ENCODE results near the gene KIF2B. TPM values are rescaled to one million over a fixed set of nuclear protein-coding genes. Genes with fewer than 3 reads are reported as not detected.
"Not testable (repeated sequence)": the region's sequence is repeated elsewhere in the genome, so short reads cannot be mapped to it uniquely, and the experiment has no call there.

KIF2B gene
- total RNA-seq, 4 donors from 2014 or later = not detected

DNA sequence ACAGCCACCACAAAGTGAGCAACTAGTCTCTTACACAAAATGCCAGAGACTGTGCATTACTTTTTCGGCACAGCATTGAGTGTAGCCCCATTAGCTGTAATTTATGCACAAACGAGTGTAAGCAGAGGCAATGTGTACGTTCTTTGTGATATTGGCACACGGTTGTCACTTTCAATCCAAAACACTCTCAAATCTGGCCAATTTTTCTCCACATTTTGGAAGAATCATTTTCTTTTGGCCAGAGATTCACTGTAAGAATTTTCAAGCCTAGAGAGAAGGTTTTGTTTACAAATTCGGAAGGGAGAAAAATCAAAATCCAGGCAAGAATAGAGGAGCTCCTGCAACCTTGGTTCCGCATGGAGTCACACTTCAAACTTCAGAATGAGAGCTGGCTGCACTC is 15.4 kb upstream of the KIF2B start:
- WGBS, 2 donors = 64% methylated on average over 6 of the region's 6 CpGs
- H3K9me3 ChIP-seq = no peaks in the 10 kb centered on the region
- DNase-seq (ENCODE audit: low spot score in 2 of 2) = no peak
- TF ChIP-seq POLR2A (IDR thresholded peaks at IDR 0.05) = no peak
- TF ChIP-seq, protein P1, sequence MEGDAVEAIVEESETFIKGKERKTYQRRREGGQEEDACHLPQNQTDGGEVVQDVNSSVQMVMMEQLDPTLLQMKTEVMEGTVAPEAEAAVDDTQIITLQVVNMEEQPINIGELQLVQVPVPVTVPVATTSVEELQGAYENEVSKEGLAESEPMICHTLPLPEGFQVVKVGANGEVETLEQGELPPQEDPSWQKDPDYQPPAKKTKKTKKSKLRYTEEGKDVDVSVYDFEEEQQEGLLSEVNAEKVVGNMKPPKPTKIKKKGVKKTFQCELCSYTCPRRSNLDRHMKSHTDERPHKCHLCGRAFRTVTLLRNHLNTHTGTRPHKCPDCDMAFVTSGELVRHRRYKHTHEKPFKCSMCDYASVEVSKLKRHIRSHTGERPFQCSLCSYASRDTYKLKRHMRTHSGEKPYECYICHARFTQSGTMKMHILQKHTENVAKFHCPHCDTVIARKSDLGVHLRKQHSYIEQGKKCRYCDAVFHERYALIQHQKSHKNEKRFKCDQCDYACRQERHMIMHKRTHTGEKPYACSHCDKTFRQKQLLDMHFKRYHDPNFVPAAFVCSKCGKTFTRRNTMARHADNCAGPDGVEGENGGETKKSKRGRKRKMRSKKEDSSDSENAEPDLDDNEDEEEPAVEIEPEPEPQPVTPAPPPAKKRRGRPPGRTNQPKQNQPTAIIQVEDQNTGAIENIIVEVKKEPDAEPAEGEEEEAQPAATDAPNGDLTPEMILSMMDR (IDR thresholded peaks at IDR 0.05) = no peak
- TF ChIP-seq EP300 (IDR thresholded peaks at IDR 0.05) = no peak
- no peaks in the 10 kb centered on the region for H3K4me1 ChIP-seq
- H3K27me3 ChIP-seq = no peaks in the 10 kb centered on the region
- H3K27ac ChIP-seq = no peak overlapping the region
- H3K36me3 ChIP-seq = no peaks in the 10 kb centered on the region
- no peak overlapping the region for H3K4me3 ChIP-seq

DNA sequence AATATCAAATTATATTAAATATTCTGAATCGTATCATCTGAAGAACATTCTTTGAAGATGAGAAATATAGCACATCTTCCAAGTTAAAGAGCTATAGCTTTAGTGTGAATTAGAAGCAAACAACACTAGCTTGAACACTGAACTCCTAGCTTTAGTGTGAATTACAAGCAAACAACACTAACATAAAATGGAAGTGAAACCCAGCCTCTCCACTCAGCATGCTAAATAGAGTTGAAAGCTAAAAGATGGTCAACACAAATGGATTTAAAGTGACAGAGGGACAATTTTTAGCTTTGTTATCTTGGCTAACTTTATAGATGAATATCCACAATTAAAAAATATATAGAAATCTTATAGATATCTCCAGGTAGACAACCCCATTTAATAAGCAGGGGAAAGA is 4.5 kb upstream of the KIF2B start:
- 80 to 89% methylated on average over 1 of the region's 1 CpG for WGBS, 2 donors
- H3K9me3 ChIP-seq = no peaks in the 10 kb centered on the region
- H3K27me3 ChIP-seq = no peaks in the 10 kb centered on the region
- TF ChIP-seq POLR2A (IDR thresholded peaks at IDR 0.05) (no peak), EP300 (IDR thresholded peaks at IDR 0.05) (no peak)
- TF ChIP-seq, protein P1 (IDR thresholded peaks at IDR 0.05) = no peak
- H3K4me1 ChIP-seq = no peaks in the 10 kb centered on the region
- DNase-seq (ENCODE audit: low spot score in 2 of 2) = no peak
- H3K27ac ChIP-seq = no peak overlapping the region
- H3K36me3 ChIP-seq = no peaks in the 10 kb centered on the region
- no peak overlapping the region for H3K4me3 ChIP-seq

DNA sequence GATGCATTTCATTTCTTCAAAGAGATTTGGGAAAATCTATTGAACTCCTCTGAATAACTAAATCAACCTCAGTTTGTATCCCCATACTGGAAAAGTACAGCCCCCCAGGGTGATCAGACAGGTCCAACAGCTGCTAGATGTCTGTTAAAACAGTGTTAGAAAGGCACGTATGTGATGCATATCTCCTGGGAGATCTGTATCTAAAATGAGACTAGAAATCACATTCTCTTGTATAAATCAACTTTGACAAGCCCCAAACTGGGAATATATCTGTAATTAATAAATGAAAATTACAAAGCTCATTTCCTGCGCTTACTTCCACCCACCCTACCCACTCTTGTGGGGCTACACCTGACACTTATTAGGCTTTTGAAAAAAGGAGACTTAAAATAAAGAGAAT is 3.8 kb upstream of the KIF2B start:
- Histone ChIP-seq H3K27me3 (no peaks in the 10 kb centered on the region), H3K4me1 (no peaks in the 10 kb centered on the region), H3K36me3 (no peaks in the 10 kb centered on the region), H3K27ac (no peak overlapping the region), H3K9me3 (no peaks in the 10 kb centered on the region), H3K4me3 (no peak overlapping the region)
- WGBS, 2 donors = 68 to 71% methylated on average over 2 of the region's 2 CpGs
- DNase-seq (ENCODE audit: low spot score in 2 of 2) = no peak
- TF ChIP-seq EP300 (IDR thresholded peaks at IDR 0.05) = no peak
- TF ChIP-seq, protein P1 (IDR thresholded peaks at IDR 0.05) = no peak
- TF ChIP-seq POLR2A (IDR thresholded peaks at IDR 0.05) = no peak

DNA sequence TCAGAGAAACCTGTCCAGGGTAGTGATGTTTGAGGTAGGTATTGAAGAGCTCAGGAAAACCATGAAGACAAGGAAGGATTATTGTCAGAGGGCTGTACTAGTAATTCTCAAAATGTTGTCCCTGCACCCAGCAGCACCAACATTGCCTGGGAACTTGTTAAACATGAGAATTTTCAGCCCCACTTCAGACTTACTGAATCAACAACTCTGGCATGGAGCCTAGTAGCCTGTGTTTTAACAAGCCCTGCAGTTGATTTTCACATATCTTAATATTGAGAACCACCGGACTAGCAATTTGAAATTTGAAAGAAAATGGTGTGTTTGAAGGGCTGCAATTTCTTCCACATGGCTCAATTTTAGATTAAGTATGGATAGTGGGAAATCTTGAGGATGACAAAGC is 2.8 kb upstream of the KIF2B start:
- H3K36me3 ChIP-seq = no peaks in the 10 kb centered on the region
- no peaks in the 10 kb centered on the region for H3K4me1 ChIP-seq
- no peak overlapping the region for H3K4me3 ChIP-seq
- no peaks in the 10 kb centered on the region for H3K27me3 ChIP-seq
- no peak for DNase-seq (ENCODE audit: low spot score in 2 of 2)
- no peak overlapping the region for H3K27ac ChIP-seq
- TF ChIP-seq, protein P1 (IDR thresholded peaks at IDR 0.05) = no peak
- no peak for TF ChIP-seq POLR2A (IDR thresholded peaks at IDR 0.05)
- 62 to 70% methylated on average over 1 of the region's 1 CpG for WGBS, 2 donors
- no peaks in the 10 kb centered on the region for H3K9me3 ChIP-seq

DNA sequence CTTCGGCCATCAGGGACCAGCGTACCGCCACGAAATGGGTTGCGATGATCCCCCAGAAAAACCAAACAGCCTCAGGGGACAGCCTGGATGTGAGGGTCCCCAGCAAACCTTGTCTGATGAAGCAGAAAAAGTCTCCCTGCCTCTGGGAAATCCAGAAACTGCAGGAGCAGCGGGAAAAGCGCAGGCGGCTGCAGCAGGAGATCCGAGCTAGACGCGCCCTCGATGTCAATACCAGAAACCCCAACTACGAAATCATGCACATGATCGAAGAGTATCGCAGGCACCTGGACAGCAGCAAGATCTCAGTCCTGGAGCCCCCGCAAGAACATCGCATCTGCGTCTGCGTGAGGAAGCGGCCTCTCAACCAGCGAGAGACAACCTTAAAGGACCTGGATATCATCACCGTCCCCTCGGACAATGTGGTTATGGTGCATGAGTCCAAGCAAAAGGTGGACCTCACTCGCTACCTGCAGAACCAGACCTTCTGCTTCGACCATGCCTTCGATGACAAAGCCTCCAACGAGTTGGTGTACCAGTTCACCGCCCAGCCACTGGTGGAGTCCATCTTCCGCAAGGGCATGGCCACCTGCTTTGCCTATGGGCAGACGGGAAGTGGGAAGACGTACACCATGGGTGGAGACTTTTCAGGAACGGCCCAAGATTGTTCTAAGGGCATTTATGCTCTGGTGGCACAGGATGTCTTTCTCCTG is 769 bp downstream of the KIF2B start:
- Histone ChIP-seq H3K27ac (no peak overlapping the region), H3K4me3 (no peak overlapping the region), H3K36me3 (no peaks in the 10 kb centered on the region), H3K4me1 (no peaks in the 10 kb centered on the region), H3K9me3 (no peaks in the 10 kb centered on the region), H3K27me3 (no peaks in the 10 kb centered on the region)
- WGBS, 2 donors = 96 to 97% methylated on average over 29 to 32 of the region's 32 CpGs
- DNase-seq (ENCODE audit: low spot score in 2 of 2) = no peak
- TF ChIP-seq POLR2A (IDR thresholded peaks at IDR 0.05) (no peak), EP300 (IDR thresholded peaks at IDR 0.05) (no peak)
- TF ChIP-seq, protein P1 (IDR thresholded peaks at IDR 0.05) = no peak

DNA sequence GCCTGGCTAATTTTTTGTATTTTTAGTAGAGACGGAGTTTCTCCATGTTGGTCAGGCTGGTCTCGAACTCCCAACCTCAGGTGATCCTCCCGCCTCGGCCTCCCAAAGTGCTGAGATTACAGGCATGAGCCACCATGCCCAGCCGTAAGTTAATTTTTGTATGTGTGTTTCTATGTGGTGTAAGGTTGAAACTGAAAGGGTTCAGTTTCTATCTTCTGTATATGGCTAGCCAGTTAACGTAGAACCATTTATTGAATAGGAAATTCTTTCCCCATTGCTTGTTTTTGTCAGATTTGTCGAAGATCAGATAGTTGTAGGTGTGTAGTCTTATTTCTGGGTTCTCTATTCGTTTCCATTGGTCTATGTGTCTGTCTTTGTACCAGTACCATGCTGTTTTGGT is 12.0 kb downstream of the KIF2B start:
- H3K36me3 ChIP-seq; H3K9me3 ChIP-seq; H3K27ac ChIP-seq; H3K4me1 ChIP-seq; H3K4me3 ChIP-seq; H3K27me3 ChIP-seq; DNase-seq (ENCODE audit: low spot score in 2 of 2): not testable (repeated sequence)
- 83 to 91% methylated on average over 8 of the region's 8 CpGs for WGBS, 2 donors

All from tibial nerve (tissue), 4 donors.